ENCODE measurements around the gene IL4R.

IL4R gene

GRCh38 chr16:27359615-27360014 is 45.8 kb downstream of the IL4R start:
- no peak for FAIRE-seq
- DNase-seq (ENCODE audit: insufficient read length, low spot score): no peak
- no peak for TF ChIP-seq POLR2A (IDR thresholded peaks at IDR 0.05; ENCODE audit: low read depth, low read length)

- FAIRE-seq (no peak), DNase-seq (ENCODE audit: insufficient read length, low spot score) (no peak)
- TF ChIP-seq POLR2A (IDR thresholded peaks at IDR 0.05; ENCODE audit: low read depth, low read length): no peak
These were observed 48.2 kb downstream of the IL4R start for GRCh38 chr16:27361987-27362386.

GRCh38 chr16:27362570-27363245 is 48.9 kb downstream of the IL4R start:
- no peak for FAIRE-seq
- no peak for TF ChIP-seq POLR2A (IDR thresholded peaks at IDR 0.05; ENCODE audit: low read depth, low read length)

GRCh38 chr16:27363246-27363632 is 49.5 kb downstream of the IL4R start:
- no peak for DNase-seq (ENCODE audit: insufficient read length, low spot score)
- FAIRE-seq: no peak
- TF ChIP-seq POLR2A (IDR thresholded peaks at IDR 0.05; ENCODE audit: low read depth, low read length): no peak

More at GRCh38 chr16:27362570-27363245, 48.9 kb downstream of the IL4R start:
- no peak for DNase-seq (ENCODE audit: insufficient read length, low spot score)

- no peak for DNase-seq (ENCODE audit: insufficient read length, low spot score)
- FAIRE-seq: no peak
- no peak for TF ChIP-seq POLR2A (IDR thresholded peaks at IDR 0.05; ENCODE audit: low read depth, low read length)
These were observed 50.0 kb downstream of the IL4R start for GRCh38 chr16:27363797-27364196.

- FAIRE-seq: no peak
- TF ChIP-seq POLR2A (IDR thresholded peaks at IDR 0.05; ENCODE audit: low read depth, low read length): no peak
- no peak for DNase-seq (ENCODE audit: insufficient read length, low spot score)
These were observed 50.8 kb downstream of the IL4R start for GRCh38 chr16:27364493-27365141.

- no peak for TF ChIP-seq POLR2A (IDR thresholded peaks at IDR 0.05; ENCODE audit: low read depth, low read length)
These were observed 51.6 kb downstream of the IL4R start for GRCh38 chr16:27365142-27366089.

GRCh38 chr16:27366687-27367460 is 53.1 kb downstream of the IL4R start:
- DNase-seq (ENCODE audit: insufficient read length, low spot score) (no peak), FAIRE-seq (no peak)
- no peak for TF ChIP-seq POLR2A (IDR thresholded peaks at IDR 0.05; ENCODE audit: low read depth, low read length)

More at GRCh38 chr16:27365142-27366089, 51.6 kb downstream of the IL4R start:
- DNase-seq (ENCODE audit: insufficient read length, low spot score): no peak
- no peak for FAIRE-seq

- TF ChIP-seq POLR2A (IDR thresholded peaks at IDR 0.05; ENCODE audit: low read depth, low read length): no peak
- DNase-seq (ENCODE audit: insufficient read length, low spot score) (peak; percentile 83), FAIRE-seq (no peak)
These were observed 53.9 kb downstream of the IL4R start for GRCh38 chr16:27367461-27368357.

GRCh38 chr16:27368358-27368722 is 54.6 kb downstream of the IL4R start:
- FAIRE-seq (no peak), DNase-seq (ENCODE audit: insufficient read length, low spot score) (no peak)
- TF ChIP-seq POLR2A (IDR thresholded peaks at IDR 0.05; ENCODE audit: low read depth, low read length): no peak

GRCh38 chr16:27369806-27370205 is 56.0 kb downstream of the IL4R start:
- no peak for TF ChIP-seq POLR2A (IDR thresholded peaks at IDR 0.05; ENCODE audit: low read depth, low read length)
- no peak for DNase-seq (ENCODE audit: insufficient read length, low spot score)
- FAIRE-seq: no peak

- DNase-seq (ENCODE audit: insufficient read length, low spot score) (no peak), FAIRE-seq (no peak)
- TF ChIP-seq POLR2A (IDR thresholded peaks at IDR 0.05; ENCODE audit: low read depth, low read length): no peak
These were observed 56.5 kb downstream of the IL4R start for GRCh38 chr16:27370318-27370717.

GRCh38 chr16:27373312-27373711 is 59.5 kb downstream of the IL4R start:
- FAIRE-seq: no peak
- DNase-seq (ENCODE audit: insufficient read length, low spot score): no peak
- TF ChIP-seq POLR2A (IDR thresholded peaks at IDR 0.05; ENCODE audit: low read depth, low read length): no peak
